Suppressor macrophage (primary cell): ENCODE results near the gene TRIP11.

Source experiments
- DNase-seq, 4 experiments: peaks; one replicate each; pipeline ENCODE4 v3.0.0-alpha.2; 2020 to 2022

The TRIP11 gene

GRCh38 chr14:91953170-91953985, 86.5 kb downstream of the TRIP11 start:
- DNase-seq, result no peak

GRCh38 chr14:91947475-91948184, 92.2 kb downstream of the TRIP11 start, which contains the start of gene FBLN5:
FBLN5 (minus strand) TSS chr14:91947694; CDS start chr14:91947229, 465 bp downstream.
- DNase-seq, result peak; percentile 17 to 66 (median 40)

DNA sequence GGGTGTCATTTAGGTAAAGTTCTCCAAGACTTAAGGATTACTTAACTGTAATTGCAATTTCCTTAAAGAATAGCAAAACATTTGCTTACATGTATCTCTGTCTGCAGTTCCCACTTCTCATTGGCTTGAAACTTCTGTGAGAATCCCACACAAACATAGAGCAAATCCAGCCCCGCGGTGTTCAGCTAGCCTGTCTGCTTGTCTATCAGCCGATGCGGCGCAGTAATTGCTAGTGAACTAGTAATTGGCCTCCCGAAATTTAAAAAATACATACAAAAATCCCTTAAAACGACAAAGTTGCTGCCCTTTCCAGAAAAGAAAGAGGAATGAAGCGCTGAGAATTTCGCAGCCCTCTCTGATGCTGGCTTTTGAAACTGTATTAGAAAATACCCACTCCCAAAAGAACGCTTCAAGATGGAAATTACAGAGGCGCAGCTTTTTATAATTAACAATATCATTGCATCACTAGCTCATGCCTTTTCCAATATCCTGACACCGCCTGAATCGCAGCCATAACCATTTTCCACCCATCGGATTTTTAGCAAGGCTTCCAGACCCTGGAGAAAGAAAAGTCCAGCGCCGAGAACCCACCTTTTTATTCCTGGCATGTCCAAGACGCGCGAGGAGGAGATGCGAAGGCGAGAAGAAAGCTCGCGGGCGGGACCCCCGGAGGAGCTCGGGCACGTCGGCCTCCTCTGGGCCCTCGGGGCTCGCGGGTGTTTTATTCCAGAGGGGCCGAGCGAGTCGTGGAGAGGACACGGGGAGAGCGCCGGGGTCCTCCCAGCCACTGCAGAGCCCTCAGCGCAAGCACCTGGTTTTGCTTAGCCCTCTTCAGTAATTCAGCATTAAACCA, 93.0 kb downstream of the TRIP11 start:
- peak in 3 of 4 experiments; percentile 6 to 34 (median 13) for DNase-seq

DNA sequence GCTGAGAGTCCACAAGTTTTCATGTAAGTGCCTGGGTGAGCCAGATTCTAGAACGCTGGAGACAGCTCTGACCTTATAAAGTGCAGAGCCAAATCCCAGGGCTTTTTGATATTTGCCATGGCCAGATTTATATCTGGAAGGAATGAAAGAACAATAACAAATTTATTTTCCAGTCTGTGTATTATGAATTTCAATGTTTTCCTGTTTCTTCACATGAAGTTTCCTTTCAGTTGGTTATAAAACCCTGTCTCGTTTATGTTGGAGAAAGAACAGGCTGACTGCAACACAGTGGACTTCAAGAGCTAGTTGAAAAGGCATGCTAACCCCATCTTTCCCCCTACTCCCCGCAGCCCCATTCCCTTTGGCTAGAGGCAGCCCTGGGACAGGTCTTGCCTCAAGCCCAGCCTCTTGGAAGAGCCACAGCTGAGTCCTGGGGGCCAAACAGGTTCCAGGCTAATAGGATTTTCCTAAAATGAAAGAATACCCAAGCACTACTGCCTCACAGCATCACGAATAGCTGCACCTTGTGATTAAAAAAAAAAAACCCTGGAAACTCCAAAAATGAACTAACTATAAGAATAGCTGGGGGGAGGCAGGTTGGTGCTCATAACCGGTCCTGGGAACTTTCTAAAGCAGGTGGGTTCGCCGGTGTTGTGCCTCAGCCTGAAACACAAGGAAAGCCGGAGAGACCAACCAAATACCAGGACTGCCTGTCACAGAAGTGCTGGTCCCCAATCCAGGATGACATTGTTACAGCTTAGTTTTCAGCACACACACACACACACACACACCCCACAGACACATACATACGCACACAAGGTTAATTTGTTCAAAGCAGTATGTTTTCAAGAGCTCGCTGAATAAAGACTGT, 93.9 kb downstream of the TRIP11 start:
- DNase-seq, result no peak

- DNase-seq, result no peak
These were observed 96.9 kb downstream of the TRIP11 start for GRCh38 chr14:91942946-91943345.

DNA sequence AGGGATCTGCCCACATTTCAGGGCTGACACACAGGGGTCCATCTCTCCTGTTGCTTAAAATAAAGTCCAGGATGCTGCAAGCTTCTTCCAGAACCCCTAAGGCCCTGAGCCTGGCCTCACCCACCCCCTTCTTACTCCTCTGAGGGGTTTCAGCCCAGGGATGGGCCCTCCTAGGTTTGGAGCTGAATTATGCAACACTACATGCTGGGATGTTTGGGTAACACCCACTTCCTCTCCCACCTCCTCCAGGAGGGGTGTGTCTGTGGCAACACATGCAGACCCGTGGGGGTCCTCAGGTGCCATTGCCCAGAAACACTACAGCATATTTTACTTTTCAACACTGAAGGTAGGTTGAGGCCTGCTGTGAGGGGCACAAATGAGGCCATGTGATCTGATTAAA, 97.7 kb downstream of the TRIP11 start:
- DNase-seq, result no peak

DNA sequence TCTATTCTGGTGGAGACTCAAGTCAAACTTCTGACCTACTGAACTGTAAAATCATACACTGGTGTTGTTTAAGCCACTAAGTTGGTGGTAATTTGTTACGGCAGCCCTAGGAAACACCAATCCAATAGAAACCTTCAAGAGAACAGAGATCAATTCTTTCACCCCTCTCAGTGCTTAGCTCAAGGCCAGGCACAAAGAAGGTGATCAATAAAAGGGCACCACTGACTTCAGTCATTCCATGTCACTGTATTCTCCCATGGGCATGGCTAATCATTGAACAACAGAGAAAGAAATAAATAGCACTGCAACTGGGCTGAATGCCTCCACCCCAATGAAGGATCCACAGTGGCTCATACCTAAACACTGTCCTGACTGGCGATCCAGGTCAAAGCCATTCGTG, 99.7 kb downstream of the TRIP11 start:
- no peak for DNase-seq

DNA sequence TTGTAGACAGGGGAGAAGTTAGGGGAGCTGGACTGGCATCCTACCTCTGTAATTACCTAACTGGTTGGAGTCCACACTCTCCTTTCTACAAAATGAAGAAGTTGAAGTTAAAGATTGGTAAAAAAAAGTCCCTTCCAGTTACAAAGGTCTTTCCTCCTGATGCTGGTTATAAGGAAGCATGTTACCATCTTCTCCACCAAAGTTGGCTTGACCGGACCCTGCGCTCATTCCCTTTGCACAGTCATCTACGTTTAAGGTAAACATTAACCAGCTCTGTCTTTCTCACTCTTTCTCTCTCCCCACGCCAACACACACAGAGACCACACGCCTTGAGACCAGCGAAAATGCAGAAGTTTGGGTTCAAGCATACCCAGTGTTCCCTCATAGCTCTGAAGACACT, 104.3 kb downstream of the TRIP11 start:
- no peak for DNase-seq

GRCh38 chr14:91934554-91935285, 105.1 kb downstream of the TRIP11 start:
- no peak for DNase-seq

GRCh38 chr14:91931478-91932088, 108.3 kb downstream of the TRIP11 start:
- no peak for DNase-seq

- no peak for DNase-seq
These were observed 110.2 kb downstream of the TRIP11 start for GRCh38 chr14:91929700-91930099.

DNA sequence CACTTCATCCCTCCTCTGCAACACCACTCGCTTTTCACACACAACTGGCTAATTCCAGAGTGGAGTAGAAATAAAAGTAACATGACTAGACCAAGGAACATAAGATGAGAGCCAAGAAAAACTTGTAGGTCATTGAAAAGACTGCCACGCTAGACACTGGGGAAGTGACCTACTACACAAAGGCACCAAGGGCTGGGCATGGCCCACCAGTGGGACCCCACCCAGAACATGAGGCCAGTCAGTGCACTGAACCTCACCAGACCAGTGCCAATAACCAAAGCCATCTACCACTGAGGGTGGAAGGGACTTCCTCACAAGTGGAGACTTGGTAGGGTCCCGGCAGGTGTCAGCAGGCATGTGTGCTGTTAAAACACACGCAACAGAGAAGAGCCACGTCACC, 112.1 kb downstream of the TRIP11 start:
- no peak for DNase-seq

- no peak for DNase-seq
These were observed 112.7 kb downstream of the TRIP11 start for GRCh38 chr14:91927191-91927590.

GRCh38 chr14:91926131-91926890, 113.5 kb downstream of the TRIP11 start:
- no peak for DNase-seq

- DNase-seq, result no peak
These were observed 114.1 kb downstream of the TRIP11 start for GRCh38 chr14:91925727-91926121.

GRCh38 chr14:91925001-91925726, 114.7 kb downstream of the TRIP11 start:
- no peak for DNase-seq

- DNase-seq, result no peak
These were observed 119.3 kb downstream of the TRIP11 start for GRCh38 chr14:91920526-91920925.

DNA sequence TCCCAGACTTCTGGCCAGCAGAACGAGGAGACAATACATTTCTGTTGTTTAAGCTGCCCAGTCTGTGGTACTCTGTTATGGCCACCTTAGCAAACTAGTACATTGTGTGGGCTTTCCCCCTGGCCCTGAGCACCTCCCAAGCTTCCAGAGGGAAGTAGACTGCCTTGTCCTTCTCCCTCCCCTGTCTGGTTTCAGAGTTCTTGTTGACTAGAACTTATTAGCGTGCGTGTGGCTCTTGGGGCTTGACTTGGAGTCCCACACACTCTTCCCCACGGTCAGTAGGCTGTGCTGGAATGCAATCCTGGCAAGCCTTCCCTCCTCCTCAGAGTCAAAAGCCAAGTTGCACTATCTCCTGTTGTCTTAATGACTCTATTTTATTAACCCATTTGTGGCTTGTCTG, 120.0 kb downstream of the TRIP11 start:
- no peak for DNase-seq

- DNase-seq, result no peak
These were observed 121.5 kb downstream of the TRIP11 start for GRCh38 chr14:91918186-91918883.
